ENCODE data around the gene STIL. TPM values are rescaled to one million over a fixed set of nuclear protein-coding genes. Genes with fewer than 3 reads are reported as not detected.
A peak's percentile ranks its signal among the peaks of the same experiment; 100 is the strongest.

Gene STIL
- total and polyA plus RNA-seq, 2 of the 13 experiments (the other 11 are each of a cell fraction or from before 2014, with no cell fraction given) = 13.7 to 18.6 TPM

DNA sequence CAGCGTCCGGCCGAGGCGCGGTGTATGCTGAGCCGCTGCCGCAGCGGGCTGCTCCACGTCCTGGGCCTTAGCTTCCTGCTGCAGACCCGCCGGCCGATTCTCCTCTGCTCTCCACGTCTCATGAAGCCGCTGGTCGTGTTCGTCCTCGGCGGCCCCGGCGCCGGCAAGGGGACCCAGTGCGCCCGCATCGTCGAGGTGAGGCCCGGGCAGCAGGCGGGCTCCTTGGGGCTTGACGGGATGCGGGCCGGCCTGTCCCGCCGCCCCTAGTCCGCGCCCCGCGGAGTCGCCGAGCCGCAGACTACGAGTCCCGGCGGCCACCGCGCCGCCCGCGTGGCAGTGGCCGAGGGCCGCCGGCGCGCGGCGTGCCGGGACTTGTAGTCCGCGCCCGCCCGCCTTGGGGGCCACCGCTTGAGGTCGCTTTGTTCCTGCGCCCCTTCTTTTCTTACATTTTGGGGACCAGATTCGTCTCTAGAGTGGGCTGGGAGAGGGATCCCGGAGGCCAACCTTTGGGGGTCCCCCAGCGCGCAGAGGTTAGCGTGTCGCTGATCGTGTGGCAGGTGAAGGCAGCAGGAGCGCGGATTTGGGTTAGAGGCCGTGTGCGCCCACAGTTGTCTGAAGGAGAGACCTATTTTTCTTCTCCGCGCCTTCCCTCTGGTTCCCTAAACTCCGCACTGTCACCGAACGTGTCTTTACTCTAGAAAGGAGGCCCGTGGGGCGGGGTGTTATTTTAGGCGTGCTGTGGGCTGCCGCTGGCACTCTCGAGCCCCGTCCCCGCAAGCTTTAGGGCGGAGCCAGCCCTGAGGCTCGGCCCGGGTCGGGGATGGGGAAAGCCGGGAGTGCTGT lies 20.2 kb upstream of the STIL start (continued):
- peak; percentile 82 for TF ChIP-seq ZFX (CRISPR knock-in tag; IDR thresholded peaks at IDR 0.05; ENCODE audit: low read depth)
- TF ChIP-seq ZNF207 (IDR thresholded peaks at IDR 0.05; ENCODE audit: borderline replicate concordance) = no peak
- peak; percentile 69 for TF ChIP-seq ZNF878 (CRISPR knock-in tag; IDR thresholded peaks at IDR 0.05)
- TF ChIP-seq ZBTB44 (CRISPR knock-in tag; IDR thresholded peaks at IDR 0.05) = no peak
- TF ChIP-seq ZNF10 (CRISPR knock-in tag; IDR thresholded peaks at IDR 0.05; ENCODE audit: borderline replicate concordance, low read depth) = no peak
- no peak for TF ChIP-seq ZMYM2 (CRISPR knock-in tag; IDR thresholded peaks at IDR 0.05)
- no peak for TF ChIP-seq PAF1 (CRISPR knock-in tag; IDR thresholded peaks at IDR 0.05)
- no peak for TF ChIP-seq CCAR2 (optimal IDR thresholded peaks at IDR 0.05; ENCODE audit: low read depth, low read length)
- TF ChIP-seq POLR2AphosphoS2 (IDR thresholded peaks at IDR 0.05; ENCODE audit: low read depth, low read length) = no peak
- TF ChIP-seq ZNF296 (CRISPR knock-in tag; conservative IDR thresholded peaks at IDR 0.05) = 0 out of 2 replicates have a peak, but pooled peaks have one; percentile 57
- TF ChIP-seq ZNF264 (CRISPR knock-in tag; IDR thresholded peaks at IDR 0.05) = no peak; the same call in none of the 2 replicates
- peak; percentile 63; the same call in 1 of the 2 replicates for TF ChIP-seq RFXAP (CRISPR knock-in tag; IDR thresholded peaks at IDR 0.05; ENCODE audit: borderline replicate concordance)
- TF ChIP-seq HOXA9 (CRISPR knock-in tag; IDR thresholded peaks at IDR 0.05; ENCODE audit: borderline replicate concordance) = peak; percentile 83
- no peak for TF ChIP-seq DNMT1 (CRISPR knock-in tag; IDR thresholded peaks at IDR 0.05)
- peak; percentile 71 for TF ChIP-seq YEATS4 (CRISPR knock-in tag; IDR thresholded peaks at IDR 0.05; ENCODE audit: borderline replicate concordance)
- TF ChIP-seq, protein P1, sequence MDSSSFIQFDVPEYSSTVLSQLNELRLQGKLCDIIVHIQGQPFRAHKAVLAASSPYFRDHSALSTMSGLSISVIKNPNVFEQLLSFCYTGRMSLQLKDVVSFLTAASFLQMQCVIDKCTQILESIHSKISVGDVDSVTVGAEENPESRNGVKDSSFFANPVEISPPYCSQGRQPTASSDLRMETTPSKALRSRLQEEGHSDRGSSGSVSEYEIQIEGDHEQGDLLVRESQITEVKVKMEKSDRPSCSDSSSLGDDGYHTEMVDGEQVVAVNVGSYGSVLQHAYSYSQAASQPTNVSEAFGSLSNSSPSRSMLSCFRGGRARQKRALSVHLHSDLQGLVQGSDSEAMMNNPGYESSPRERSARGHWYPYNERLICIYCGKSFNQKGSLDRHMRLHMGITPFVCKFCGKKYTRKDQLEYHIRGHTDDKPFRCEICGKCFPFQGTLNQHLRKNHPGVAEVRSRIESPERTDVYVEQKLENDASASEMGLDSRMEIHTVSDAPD (CRISPR knock-in tag; IDR thresholded peaks at IDR 0.05) = 0 out of 2 replicates have a peak, but pooled peaks have one; percentile 63
- peak; percentile 37; the same call in 1 of the 2 replicates for TF ChIP-seq SAFB2 (CRISPR knock-in tag; IDR thresholded peaks at IDR 0.05; ENCODE audit: borderline replicate concordance, low read depth)
- 0 out of 2 replicates have a peak, but pooled peaks have one; percentile 54 for TF ChIP-seq ZNF44 (CRISPR knock-in tag; IDR thresholded peaks at IDR 0.05)
- TF ChIP-seq NCOR1 (IDR thresholded peaks at IDR 0.05; ENCODE audit: borderline replicate concordance, low read length) = no peak; the same call in 1 of the 2 replicates
- no peak for TF ChIP-seq GATAD1 (CRISPR knock-in tag; IDR thresholded peaks at IDR 0.05)
- no peak for TF ChIP-seq ZNF350 (CRISPR knock-in tag; IDR thresholded peaks at IDR 0.05; ENCODE audit: borderline replicate concordance, low read depth)
- TF ChIP-seq SYNCRIP (IDR thresholded peaks at IDR 0.05; ENCODE audit: insufficient read depth, low read depth, low read length) = no peak
- no peak for TF ChIP-seq ZNF780A (CRISPR knock-in tag; IDR thresholded peaks at IDR 0.05)
- TF ChIP-seq ZNF574 (CRISPR knock-in tag; IDR thresholded peaks at IDR 0.05) = peak; percentile 71
- peak; percentile 59; the same call in 1 of the 2 replicates for TF ChIP-seq SMAD3 (CRISPR knock-in tag; IDR thresholded peaks at IDR 0.05)

All from HepG2 (cell line).